WERI-Rb-1 (cell line): Measurements from ENCODE around the gene FBXO7.
A peak's percentile ranks its signal among the peaks of the same experiment; 100 is the strongest.

Experiments used
- DNase-seq: peaks from one replicate; pipeline ENCODE4 v3.0.0-alpha.2; 2020
- H3K27ac ChIP-seq: fragments of 250-450 bp; sonication (Bioruptor Pico); 2 replicates; pipeline ENCODE4 v1.5.1; 2020; ENCODE audit warnings: mild to moderate bottlenecking, moderate library complexity
- H3K27me3 ChIP-seq: fragments of 250-450 bp; sonication (Bioruptor Pico); 2 replicates; pipeline ENCODE4 v1.5.1; 2021; ENCODE audit warnings: mild to moderate bottlenecking, low read depth, moderate library complexity; ENCODE audit not compliant: insufficient read depth, severe bottlenecking
- H3K36me3 ChIP-seq: fragments of 250-450 bp; sonication (Bioruptor Pico); 2 replicates; pipeline ENCODE4 v1.5.1; 2020; ENCODE audit warnings: mild to moderate bottlenecking, moderate library complexity
- H3K4me3 ChIP-seq: 2 replicates; pipeline ENCODE4 v1.5.1; 2011; ENCODE audit warnings: low read depth, mild to moderate bottlenecking, control low read depth, low read length
- H3K9me3 ChIP-seq: fragments of 250-450 bp; sonication (Bioruptor Pico); 2 replicates; pipeline ENCODE4 v1.5.1; 2021; ENCODE audit warnings: mild to moderate bottlenecking, moderate library complexity; ENCODE audit not compliant: severe bottlenecking
- CTCF ChIP-seq: IDR thresholded peaks from 2 replicates; pipeline ENCODE4 v1.5.1; 2011; ENCODE audit warnings: low read depth, mild to moderate bottlenecking, control low read depth, inconsistent platforms, low read length

The FBXO7 gene

DNA sequence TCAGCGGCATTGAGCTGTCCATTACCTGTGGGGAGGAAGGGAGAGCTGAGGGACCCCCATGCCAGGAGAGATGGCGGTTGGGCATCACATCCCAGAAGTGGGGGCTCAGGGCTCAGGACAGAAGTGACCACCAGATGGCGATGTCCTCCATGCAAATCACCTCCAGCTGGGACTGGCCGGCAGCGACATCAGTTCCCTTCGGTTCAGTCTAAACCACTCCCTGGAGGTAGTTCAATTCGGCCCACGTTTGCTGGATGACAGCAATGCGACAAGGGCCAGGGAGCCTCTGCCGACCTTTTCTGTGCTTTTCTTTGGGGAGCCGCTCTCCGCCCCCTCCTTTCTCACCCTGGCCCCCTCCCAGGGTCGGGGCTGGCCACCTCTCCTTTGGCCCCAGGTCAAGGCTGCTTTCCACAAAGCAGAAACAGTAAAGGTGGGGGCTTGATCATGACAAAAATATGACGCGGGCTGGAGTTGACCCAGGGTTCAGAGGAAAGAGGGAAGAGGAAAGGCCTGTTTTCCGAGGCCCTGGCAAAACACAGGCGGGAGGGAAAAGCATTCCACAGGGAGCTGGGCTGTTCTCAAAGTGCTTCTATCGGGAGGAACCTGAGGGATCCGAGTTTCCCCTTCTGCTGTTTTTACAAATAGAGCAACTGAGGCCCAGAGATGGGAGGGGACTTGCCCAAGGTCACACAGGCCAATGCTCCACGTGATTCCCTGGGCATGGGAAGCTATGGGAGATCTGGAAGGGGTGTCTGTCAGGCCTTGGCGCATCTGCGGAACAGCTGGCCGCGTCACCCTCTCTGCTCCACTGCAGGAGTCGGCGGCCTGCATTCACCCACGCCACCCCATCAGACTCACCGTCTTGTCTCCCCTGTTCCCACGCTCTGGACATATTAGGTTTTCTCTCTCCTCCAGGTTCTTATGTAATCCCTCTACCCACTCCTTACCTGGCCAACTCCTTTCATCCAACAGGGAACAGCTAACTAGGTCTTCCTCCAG lies 54.7 kb downstream of the FBXO7 start:
- Histone ChIP-seq H3K9me3 (no peaks in the 10 kb centered on the region), H3K27ac (no peak overlapping the region), H3K36me3 (no peaks in the 10 kb centered on the region), H3K4me3 (no peak overlapping the region), H3K27me3 (no peaks in the 10 kb centered on the region)
- peak; percentile 92 for TF ChIP-seq CTCF
- peak; percentile 86 for DNase-seq

- DNase-seq: no peak
- H3K36me3 ChIP-seq: no peaks in the 10 kb centered on the region
- H3K27me3 ChIP-seq: no peaks in the 10 kb centered on the region
- no peak overlapping the region for H3K27ac ChIP-seq
- H3K9me3 ChIP-seq: no peaks in the 10 kb centered on the region
- H3K4me3 ChIP-seq: no peak overlapping the region
- no peak for TF ChIP-seq CTCF
These were observed 56.6 kb downstream of the FBXO7 start for GRCh38 chr22:32531228-32531627.

DNA sequence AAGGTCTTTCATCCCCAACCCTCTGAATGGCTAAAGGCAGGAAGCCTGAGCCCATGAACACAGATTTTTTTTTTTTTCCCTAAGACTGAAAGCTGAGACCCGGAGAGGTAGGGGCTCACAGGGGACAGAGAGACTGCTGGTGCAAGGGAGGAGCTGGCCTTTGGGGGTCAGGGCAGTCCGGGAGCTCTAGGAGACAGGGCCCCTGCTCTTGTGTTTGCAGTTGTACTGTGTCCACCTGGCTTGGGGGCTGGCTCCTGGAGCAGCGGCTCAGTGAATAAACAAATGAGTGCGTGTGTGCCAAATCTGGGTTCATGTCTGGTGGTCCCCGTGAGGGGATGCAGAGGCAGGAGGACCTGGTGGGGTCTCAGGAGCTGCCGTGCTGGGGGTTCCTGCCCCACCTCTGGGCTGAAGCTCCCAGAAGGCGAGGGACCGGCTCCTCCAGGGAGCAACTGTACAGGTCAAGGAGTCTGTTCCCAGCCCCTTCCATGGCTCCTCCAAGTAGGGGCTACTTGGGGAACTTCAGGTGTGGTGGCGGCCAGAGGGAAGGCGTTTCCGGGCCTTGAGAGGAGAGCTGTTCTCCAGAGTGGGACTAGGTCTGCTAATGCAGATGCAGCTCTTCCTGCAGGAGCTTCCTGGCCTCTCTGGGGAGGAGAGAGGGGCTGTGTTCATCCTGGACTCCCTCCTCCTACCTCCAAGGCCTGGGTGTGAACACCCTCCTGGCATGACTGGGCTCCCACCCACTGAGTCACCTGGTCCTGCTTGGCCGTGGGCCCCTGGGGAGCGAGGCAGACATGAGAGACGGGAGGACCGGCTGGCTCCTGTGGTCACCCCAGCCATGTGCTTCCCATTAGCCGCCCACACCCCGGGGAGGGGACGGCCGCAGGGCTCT lies 57.6 kb downstream of the FBXO7 start:
- no peaks in the 10 kb centered on the region for H3K27me3 ChIP-seq
- no peak overlapping the region for H3K4me3 ChIP-seq
- H3K9me3 ChIP-seq: no peaks in the 10 kb centered on the region
- DNase-seq: no peak
- no peaks in the 10 kb centered on the region for H3K36me3 ChIP-seq
- H3K27ac ChIP-seq: no peak overlapping the region
- TF ChIP-seq CTCF: no peak

DNA sequence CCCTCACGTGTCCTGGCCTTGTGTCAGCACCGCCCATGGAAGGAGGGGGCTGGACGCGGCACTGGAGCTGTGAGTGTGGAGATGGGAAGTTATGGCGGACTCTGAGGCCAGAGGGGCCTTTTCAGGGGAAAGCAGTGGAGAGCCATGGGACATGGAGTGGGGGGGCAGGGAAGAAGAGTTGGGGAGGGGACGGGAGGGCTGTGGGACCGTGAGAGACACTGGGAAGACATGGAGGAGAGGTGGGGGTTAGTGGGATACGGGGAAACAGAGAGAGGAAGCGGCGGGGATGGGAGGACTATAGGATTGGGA lies 58.2 kb downstream of the FBXO7 start:
- no peak for TF ChIP-seq CTCF
- H3K36me3 ChIP-seq: no peaks in the 10 kb centered on the region
- DNase-seq: no peak
- no peak overlapping the region for H3K4me3 ChIP-seq
- no peaks in the 10 kb centered on the region for H3K27me3 ChIP-seq
- H3K27ac ChIP-seq: no peak overlapping the region
- no peaks in the 10 kb centered on the region for H3K9me3 ChIP-seq

- DNase-seq: no peak
- no peaks in the 10 kb centered on the region for H3K27me3 ChIP-seq
- H3K9me3 ChIP-seq: no peaks in the 10 kb centered on the region
- H3K4me3 ChIP-seq: no peak overlapping the region
- H3K27ac ChIP-seq: no peak overlapping the region
- no peak for TF ChIP-seq CTCF
- H3K36me3 ChIP-seq: no peaks in the 10 kb centered on the region
These were observed 58.9 kb downstream of the FBXO7 start for GRCh38 chr22:32533265-32534111.
